Activated T-cell treated with anti-CD3 and anti-CD28 coated beads, Interleukin-2, amount 50 U/mL, for 72 hours (primary cell): ENCODE results near the gene GSTA2. TPM values are rescaled to one million over a fixed set of nuclear protein-coding genes. Genes with fewer than 3 reads are reported as not detected.
"Not testable (repeated sequence)": the region's sequence is repeated elsewhere in the genome, so short reads cannot be mapped to it uniquely, and the experiment has no call there.

ENCODE experiments used
- ATAC-seq, 2 donors: fragments of 150-1000 bp; cut with Tn5 transposase; replicated peaks in 1 of 2; 2 replicates each; pipeline ENCODE4 v1.10.0; 2021; ENCODE audit warnings: moderate library complexity in 2 of 2, mild to moderate bottlenecking in 1 of 2
- DNase-seq, 2 donors: peaks; one replicate each; pipeline ENCODE4 v3.0.0; 2021 to 2022; ENCODE audit warnings: mixed read lengths in 1 of 2
- H3K27ac Mint-ChIP-seq: one replicate; pipeline ENCODE4 v1.8.0; 2022; ENCODE audit warnings: mild to moderate bottlenecking, moderate library complexity, mixed read lengths
- H3K27me3 Mint-ChIP-seq: one replicate; pipeline ENCODE4 v1.8.0; 2022; ENCODE audit warnings: low read depth, mixed read lengths
- H3K36me3 Mint-ChIP-seq, 2 donors: one replicate each; pipeline ENCODE4 v1.8.0; 2022; ENCODE audit warnings: mixed read lengths in 2 of 2, mild to moderate bottlenecking in 1 of 2; ENCODE audit not compliant: insufficient read depth in 2 of 2
- H3K4me1 Mint-ChIP-seq: one replicate; pipeline ENCODE4 v1.8.0; 2022; ENCODE audit warnings: low read depth, mixed read lengths
- H3K4me3 Mint-ChIP-seq, 2 donors: one replicate each; pipeline ENCODE4 v1.8.0; 2022; ENCODE audit warnings: mild to moderate bottlenecking in 2 of 2, mixed read lengths in 2 of 2, moderate library complexity in 2 of 2
- H3K9me3 Mint-ChIP-seq, 2 donors: one replicate each; pipeline ENCODE4 v1.8.0; 2022; ENCODE audit warnings: mixed read lengths in 2 of 2
- total RNA-seq, 2 donors: library from RNA; stranded (reverse); gene quantifications; one replicate each; pipeline ENCODE4 v1.2.3, GENCODE V29; 2022

GSTA2 gene
- not detected for total RNA-seq

DNA sequence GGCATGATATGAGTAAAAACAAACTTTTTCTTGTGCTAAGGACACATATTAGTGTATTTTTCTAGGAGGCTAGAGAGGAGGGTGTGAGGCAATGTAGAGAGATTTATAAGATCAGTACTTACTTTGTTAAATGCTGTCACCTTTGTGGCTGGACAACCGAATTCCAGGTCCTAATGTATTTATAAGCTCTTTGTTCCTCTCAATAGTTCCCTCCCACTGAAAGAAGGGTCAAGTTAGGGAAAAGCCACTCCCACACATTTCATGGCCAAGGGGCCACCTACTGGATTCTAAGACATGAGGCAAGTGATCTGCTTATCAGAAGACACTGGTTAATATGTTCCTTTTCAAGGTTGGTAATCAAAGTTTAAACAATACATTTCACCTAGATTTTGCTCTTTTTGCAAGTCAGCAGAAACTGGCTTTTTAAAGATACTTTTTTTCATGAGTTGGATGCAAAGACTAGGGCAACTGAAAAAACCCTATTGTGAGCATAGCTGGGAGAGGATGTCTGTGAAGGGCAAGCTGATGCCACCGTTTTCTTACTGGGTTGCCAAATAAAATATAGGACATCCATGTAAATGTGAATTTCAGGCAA is at the start of gene GSTA2:
TSS of gene GSTA2 (minus strand) at position 154 of the 595 bp plus-strand sequence. CDS start 5,528 bp downstream, outside the sequence.
- peaks cover 24% of the 10 kb centered on the region for H3K27me3 Mint-ChIP-seq
- not testable (repeated sequence) for ATAC-seq

GRCh38 chr6:52809777-52810176 is 46.5 kb upstream of the GSTA2 start:
- H3K27me3 Mint-ChIP-seq: peaks cover 39% of the 10 kb centered on the region
- not testable (repeated sequence) for H3K27ac Mint-ChIP-seq, H3K36me3 Mint-ChIP-seq, H3K4me1 Mint-ChIP-seq, DNase-seq, ATAC-seq, H3K9me3 Mint-ChIP-seq, H3K4me3 Mint-ChIP-seq

More for the DNA sequence above, at the start of gene GSTA2:
- not testable (repeated sequence) for DNase-seq, H3K36me3 Mint-ChIP-seq, H3K4me1 Mint-ChIP-seq, H3K4me3 Mint-ChIP-seq, H3K9me3 Mint-ChIP-seq, H3K27ac Mint-ChIP-seq

- ATAC-seq: no peak
- no peak overlapping the region for H3K27ac Mint-ChIP-seq
Measured at GRCh38 chr6:52808660-52809059, 45.4 kb upstream of the GSTA2 start.

GRCh38 chr6:52803668-52804255 is 40.5 kb upstream of the GSTA2 start, which contains the start of gene GSTA1:
Gene GSTA1, minus strand, starts transcription at chr6:52803816. Its CDS starts 4,549 bp downstream, at chr6:52799267.
- not testable (repeated sequence) for H3K36me3 Mint-ChIP-seq, ATAC-seq, H3K4me1 Mint-ChIP-seq, H3K4me3 Mint-ChIP-seq, H3K27ac Mint-ChIP-seq, H3K9me3 Mint-ChIP-seq, DNase-seq
- peaks cover 44% of the 10 kb centered on the region for H3K27me3 Mint-ChIP-seq

More at GRCh38 chr6:52808660-52809059, 45.4 kb upstream of the GSTA2 start:
- Mint-ChIP-seq H3K36me3 (no peaks in the 10 kb centered on the region), H3K4me1 (no peaks in the 10 kb centered on the region), H3K27me3 (peaks cover 45% of the 10 kb centered on the region), H3K9me3 (peaks cover 0 to 2% of the 10 kb centered on the region in 2 donors), H3K4me3 (no peak overlapping the region)
- no peak for DNase-seq

GRCh38 chr6:52802806-52803205 is 39.5 kb upstream of the GSTA2 start:
- H3K4me1 Mint-ChIP-seq: no peaks in the 10 kb centered on the region
- H3K27ac Mint-ChIP-seq: no peak overlapping the region
- DNase-seq (no peak), ATAC-seq (no peak)
- no peaks in the 10 kb centered on the region for H3K36me3 Mint-ChIP-seq
- H3K9me3 Mint-ChIP-seq: no peaks in the 10 kb centered on the region
- H3K4me3 Mint-ChIP-seq: no peak overlapping the region
- peaks cover 40% of the 10 kb centered on the region for H3K27me3 Mint-ChIP-seq

DNA sequence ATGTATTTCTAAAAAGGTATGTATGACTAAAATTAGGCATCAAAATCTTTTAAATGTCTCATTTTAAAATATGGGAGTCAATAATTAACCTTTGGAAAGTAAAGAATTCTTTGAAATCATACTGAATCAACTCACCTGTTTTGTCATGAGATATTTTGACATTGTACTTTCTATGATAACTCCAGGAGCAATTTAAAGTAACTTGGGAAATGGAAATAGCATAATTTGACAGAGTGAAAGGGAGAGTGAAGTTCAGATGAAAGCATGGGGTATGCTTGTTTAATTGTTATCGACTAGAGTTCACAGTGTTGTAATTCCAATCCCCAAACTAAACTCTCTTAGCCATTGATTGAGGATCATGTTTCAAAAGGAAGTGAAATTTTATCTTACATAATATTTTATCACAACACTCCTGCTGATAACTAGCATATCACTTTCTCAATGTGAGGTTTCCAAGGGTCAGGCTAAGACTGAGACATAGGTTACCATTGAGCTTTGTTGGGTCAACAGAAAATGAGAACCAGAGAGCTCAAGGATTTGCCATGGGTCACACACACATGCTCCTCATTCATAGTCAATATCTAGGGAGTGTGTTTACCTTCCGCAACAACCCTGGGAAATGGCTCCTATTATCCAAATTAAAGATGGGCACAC is 38.0 kb upstream of the GSTA2 start:
- Mint-ChIP-seq H3K9me3 (no peaks in the 10 kb centered on the region), H3K27me3 (peaks cover 47% of the 10 kb centered on the region), H3K4me1 (no peaks in the 10 kb centered on the region), H3K36me3 (no peaks in the 10 kb centered on the region), H3K27ac (no peak overlapping the region), H3K4me3 (no peak overlapping the region)
- no peak for ATAC-seq
- DNase-seq: no peak

- not testable (repeated sequence) for ATAC-seq, H3K4me1 Mint-ChIP-seq, DNase-seq, H3K9me3 Mint-ChIP-seq, H3K36me3 Mint-ChIP-seq, H3K4me3 Mint-ChIP-seq, H3K27ac Mint-ChIP-seq
- peaks cover 49% of the 10 kb centered on the region for H3K27me3 Mint-ChIP-seq
Measured at GRCh38 chr6:52799272-52799671, 36.0 kb upstream of the GSTA2 start.

- not testable (repeated sequence) for H3K27ac Mint-ChIP-seq, ATAC-seq, H3K36me3 Mint-ChIP-seq, DNase-seq, H3K4me3 Mint-ChIP-seq, H3K9me3 Mint-ChIP-seq, H3K4me1 Mint-ChIP-seq
- H3K27me3 Mint-ChIP-seq: peaks cover 16% of the 10 kb centered on the region
Measured at GRCh38 chr6:52794366-52794765, 31.1 kb upstream of the GSTA2 start.

DNA sequence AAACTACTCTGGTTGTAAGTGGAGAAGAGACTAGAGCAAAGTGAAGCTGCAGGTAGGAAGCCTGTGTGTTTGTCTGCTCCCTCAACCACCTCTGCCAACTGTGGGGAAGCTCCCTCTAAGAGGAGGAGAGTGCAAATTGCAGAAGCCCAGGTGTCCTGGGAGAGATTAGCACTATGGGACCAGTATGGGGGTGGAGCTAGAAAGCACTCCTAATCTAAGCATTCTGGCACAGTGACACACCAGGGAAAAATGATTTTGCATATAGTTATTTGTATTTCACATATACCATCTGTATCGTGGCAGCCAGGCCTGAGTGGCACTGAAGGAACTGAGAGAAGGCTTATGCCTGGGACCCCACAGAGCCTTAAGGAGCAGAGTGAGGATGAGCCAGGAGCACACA is 27.6 kb upstream of the GSTA2 start:
- Mint-ChIP-seq H3K4me3 (no peak overlapping the region), H3K36me3 (no peaks in the 10 kb centered on the region), H3K4me1 (no peaks in the 10 kb centered on the region)

DNA sequence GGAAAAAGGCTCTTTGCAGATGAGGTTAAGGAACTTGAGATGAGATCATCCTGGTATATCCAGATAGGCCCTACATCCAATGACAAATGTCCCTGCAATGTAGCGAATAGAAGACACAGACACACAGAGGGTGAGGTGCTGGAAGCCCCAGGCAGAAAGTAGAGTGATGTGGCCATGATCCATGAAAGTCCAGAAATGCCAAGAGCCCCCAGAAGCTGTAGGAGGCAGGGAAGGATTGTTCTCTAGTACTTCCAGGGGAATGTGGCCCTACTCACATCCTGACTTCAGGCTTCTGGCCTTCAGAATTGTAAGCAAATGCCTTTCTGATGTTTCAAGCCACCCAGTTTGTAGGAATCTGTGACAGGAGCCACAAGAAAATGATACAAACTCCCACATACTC is 26.4 kb upstream of the GSTA2 start:
- H3K4me1 Mint-ChIP-seq, DNase-seq, H3K36me3 Mint-ChIP-seq, ATAC-seq, H3K4me3 Mint-ChIP-seq, H3K9me3 Mint-ChIP-seq, H3K27me3 Mint-ChIP-seq, H3K27ac Mint-ChIP-seq: not testable (repeated sequence)

More for the DNA sequence above, 27.6 kb upstream of the GSTA2 start:
- ATAC-seq: no peak
- Mint-ChIP-seq H3K27me3 (peaks cover 3% of the 10 kb centered on the region), H3K27ac (no peak overlapping the region), H3K9me3 (peaks cover 3 to 4% of the 10 kb centered on the region in 2 donors)
- no peak for DNase-seq

DNA sequence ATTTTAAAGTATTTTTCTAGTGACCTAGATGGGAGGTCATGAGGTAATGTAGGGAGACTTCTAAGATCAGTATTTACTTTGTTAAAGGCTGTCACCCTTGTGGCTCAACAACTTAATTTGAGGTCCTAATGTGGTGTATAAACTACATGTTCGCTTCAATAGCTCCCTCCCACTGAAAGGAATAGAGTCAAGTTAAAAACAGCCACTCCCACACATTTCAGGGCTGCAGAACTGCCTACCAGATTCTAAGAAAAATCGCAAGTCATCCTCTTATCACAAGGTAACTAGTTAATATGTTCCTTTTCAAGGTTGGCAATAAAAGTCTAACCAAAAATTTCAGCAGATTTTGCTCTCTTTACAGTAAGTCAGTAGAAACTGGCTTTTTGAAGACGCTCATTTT is 25.2 kb upstream of the GSTA2 start:
- H3K27me3 Mint-ChIP-seq: no peaks in the 10 kb centered on the region
- H3K4me1 Mint-ChIP-seq: no peaks in the 10 kb centered on the region
- no peak overlapping the region for H3K4me3 Mint-ChIP-seq
- DNase-seq: no peak
- H3K9me3 Mint-ChIP-seq: peaks cover 3 to 5% of the 10 kb centered on the region in 2 donors
- no peaks in the 10 kb centered on the region for H3K36me3 Mint-ChIP-seq
- H3K27ac Mint-ChIP-seq: no peak overlapping the region
- no peak for ATAC-seq

- Mint-ChIP-seq H3K27ac (no peak overlapping the region), H3K9me3 (peaks cover 3 to 5% of the 10 kb centered on the region in 2 donors), H3K4me1 (no peaks in the 10 kb centered on the region), H3K36me3 (no peaks in the 10 kb centered on the region), H3K27me3 (no peaks in the 10 kb centered on the region), H3K4me3 (no peak overlapping the region)
- ATAC-seq (no peak), DNase-seq (no peak)
Measured at GRCh38 chr6:52787917-52788316, 24.6 kb upstream of the GSTA2 start.

DNA sequence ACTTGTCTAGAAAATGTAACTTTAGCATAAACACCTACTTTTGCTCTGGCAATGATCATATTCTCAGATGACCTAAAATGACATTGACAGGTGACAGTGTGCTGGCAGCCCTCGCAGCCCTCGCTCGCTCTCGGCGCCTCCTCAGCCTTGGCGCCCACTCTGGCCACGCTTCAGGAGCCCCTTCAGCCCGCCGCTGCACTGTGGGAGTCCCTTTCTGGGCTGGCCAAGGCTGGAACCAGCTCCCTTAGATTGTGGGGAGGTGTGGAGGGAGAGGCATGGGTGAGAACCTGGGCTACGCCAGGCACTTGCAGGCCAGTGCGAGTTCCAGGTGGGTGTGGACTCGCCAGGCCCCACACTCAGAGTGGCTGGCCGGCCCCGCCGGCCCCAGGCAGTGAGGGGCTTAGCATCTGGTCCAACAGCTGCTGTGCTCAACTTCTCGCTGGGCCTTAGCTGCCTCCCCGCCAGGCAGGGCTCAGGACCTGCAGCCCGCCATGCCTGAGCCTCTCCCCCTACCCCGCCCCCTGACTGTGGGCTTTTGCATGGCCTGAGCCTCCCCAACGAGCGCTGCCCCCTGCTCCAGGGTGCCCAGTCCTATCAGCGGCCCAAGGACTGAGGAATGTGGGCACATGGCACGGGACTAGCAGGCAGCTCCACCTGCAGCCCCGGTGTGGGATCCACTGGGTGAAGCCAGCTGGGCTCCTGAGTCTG is 23.1 kb upstream of the GSTA2 start:
- Mint-ChIP-seq H3K4me3 (no peak overlapping the region), H3K36me3 (no peaks in the 10 kb centered on the region), H3K27ac (no peak overlapping the region), H3K4me1 (no peaks in the 10 kb centered on the region), H3K27me3 (peaks cover under 1% of the 10 kb centered on the region), H3K9me3 (peaks cover 0 to 5% of the 10 kb centered on the region in 2 donors)
- ATAC-seq: no peak
- DNase-seq: no peak
